RWPE2 (cell line): Measurements from ENCODE around the gene MOK.

Source experiments
- ATAC-seq: fragments of 200-7000 bp; cut with Tn5 transposase; 3 replicates; pipeline ENCODE4 v1.9.1; 2021; ENCODE audit warnings: low read depth
- DNase-seq: peaks from one replicate; pipeline ENCODE4 v3.0.0-alpha.2; 2020; ENCODE audit warnings: low spot score
- H3K27ac ChIP-seq: fragments of 450-650 bp; 2 replicates; pipeline ENCODE4 v1.5.1; 2017; ENCODE audit warnings: mild to moderate bottlenecking; ENCODE audit not compliant: poor library complexity, severe bottlenecking
- H3K27me3 ChIP-seq: fragments of 250-450 bp; sonication (Bioruptor Pico); 2 replicates; pipeline ENCODE4 v1.5.1; 2021; ENCODE audit warnings: mild to moderate bottlenecking, moderate library complexity; ENCODE audit not compliant: insufficient read depth, poor library complexity, severe bottlenecking
- H3K36me3 ChIP-seq: fragments of 250-450 bp; sonication (Bioruptor Pico); 2 replicates; pipeline ENCODE4 v1.5.1; 2020; ENCODE audit warnings: low read depth, mild to moderate bottlenecking, moderate library complexity
- H3K4me1 ChIP-seq: fragments of 250-450 bp; sonication (Bioruptor Pico); 2 replicates; pipeline ENCODE4 v1.5.1; 2021; ENCODE audit warnings: mild to moderate bottlenecking, moderate library complexity; ENCODE audit not compliant: insufficient read depth, poor library complexity, severe bottlenecking
- H3K4me3 ChIP-seq: fragments of 250-450 bp; sonication (Bioruptor Pico); 2 replicates; pipeline ENCODE4 v1.5.1; 2021; ENCODE audit warnings: mild to moderate bottlenecking, moderate library complexity; ENCODE audit not compliant: severe bottlenecking
- H3K9me3 ChIP-seq: fragments of 250-450 bp; sonication (Bioruptor Pico); 2 replicates; pipeline ENCODE4 v1.5.1; 2021; ENCODE audit warnings: mild to moderate bottlenecking, moderate library complexity; ENCODE audit not compliant: severe bottlenecking
- TF ChIP-seq, protein P1 (sequence below): fragments of 450-650 bp; IDR thresholded peaks from one replicate; pipeline ENCODE4 v1.5.1; 2017; ENCODE audit warnings: mild to moderate bottlenecking, moderate library complexity; ENCODE audit not compliant: poor library complexity, severe bottlenecking

Gene MOK

GRCh38 chr14:102279688-102280348 lies 25.1 kb downstream of the MOK start:
- H3K4me1 ChIP-seq = peaks cover 58% of the 10 kb centered on the region
- no peak overlapping the region for H3K4me3 ChIP-seq
- TF ChIP-seq, protein P1, sequence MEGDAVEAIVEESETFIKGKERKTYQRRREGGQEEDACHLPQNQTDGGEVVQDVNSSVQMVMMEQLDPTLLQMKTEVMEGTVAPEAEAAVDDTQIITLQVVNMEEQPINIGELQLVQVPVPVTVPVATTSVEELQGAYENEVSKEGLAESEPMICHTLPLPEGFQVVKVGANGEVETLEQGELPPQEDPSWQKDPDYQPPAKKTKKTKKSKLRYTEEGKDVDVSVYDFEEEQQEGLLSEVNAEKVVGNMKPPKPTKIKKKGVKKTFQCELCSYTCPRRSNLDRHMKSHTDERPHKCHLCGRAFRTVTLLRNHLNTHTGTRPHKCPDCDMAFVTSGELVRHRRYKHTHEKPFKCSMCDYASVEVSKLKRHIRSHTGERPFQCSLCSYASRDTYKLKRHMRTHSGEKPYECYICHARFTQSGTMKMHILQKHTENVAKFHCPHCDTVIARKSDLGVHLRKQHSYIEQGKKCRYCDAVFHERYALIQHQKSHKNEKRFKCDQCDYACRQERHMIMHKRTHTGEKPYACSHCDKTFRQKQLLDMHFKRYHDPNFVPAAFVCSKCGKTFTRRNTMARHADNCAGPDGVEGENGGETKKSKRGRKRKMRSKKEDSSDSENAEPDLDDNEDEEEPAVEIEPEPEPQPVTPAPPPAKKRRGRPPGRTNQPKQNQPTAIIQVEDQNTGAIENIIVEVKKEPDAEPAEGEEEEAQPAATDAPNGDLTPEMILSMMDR = no peak
- H3K9me3 ChIP-seq = no peaks in the 10 kb centered on the region
- ATAC-seq = peak; percentile 92
- peak overlapping the region; percentile 100 for H3K27ac ChIP-seq
- peaks cover 38% of the 10 kb centered on the region for H3K36me3 ChIP-seq
- H3K27me3 ChIP-seq = no peaks in the 10 kb centered on the region
- DNase-seq = peak; percentile 98

- Histone ChIP-seq H3K27me3 (no peaks in the 10 kb centered on the region), H3K36me3 (peaks cover 38% of the 10 kb centered on the region), H3K4me3 (no peak overlapping the region), H3K4me1 (peaks cover 58% of the 10 kb centered on the region), H3K9me3 (no peaks in the 10 kb centered on the region), H3K27ac (peak overlapping the region; percentile 100)
- TF ChIP-seq, protein P1 = no peak
- DNase-seq (no peak), ATAC-seq (no peak)
Measured at GRCh38 chr14:102279282-102279681, 25.7 kb downstream of the MOK start.

DNA sequence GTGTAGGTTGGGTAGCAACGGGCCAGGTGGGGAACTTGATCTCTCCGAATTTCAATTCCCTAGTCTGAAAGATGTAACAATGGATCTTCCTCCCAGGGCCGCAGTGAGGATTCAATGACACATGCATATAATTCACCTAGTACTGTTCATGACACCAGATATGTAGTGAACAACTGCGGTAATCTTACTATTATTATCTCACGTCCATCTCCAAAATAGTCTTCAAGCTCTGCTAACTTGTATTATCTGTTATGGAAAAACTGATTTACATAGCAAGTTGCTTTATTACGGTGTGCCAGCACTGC lies 26.4 kb downstream of the MOK start:
- Histone ChIP-seq H3K27ac (peak overlapping the region; percentile 100), H3K4me1 (peaks cover 54% of the 10 kb centered on the region), H3K9me3 (no peaks in the 10 kb centered on the region), H3K4me3 (no peak overlapping the region), H3K36me3 (peaks cover 38% of the 10 kb centered on the region), H3K27me3 (no peaks in the 10 kb centered on the region)
- DNase-seq = no peak
- TF ChIP-seq, protein P1 = no peak
- no peak for ATAC-seq

DNA sequence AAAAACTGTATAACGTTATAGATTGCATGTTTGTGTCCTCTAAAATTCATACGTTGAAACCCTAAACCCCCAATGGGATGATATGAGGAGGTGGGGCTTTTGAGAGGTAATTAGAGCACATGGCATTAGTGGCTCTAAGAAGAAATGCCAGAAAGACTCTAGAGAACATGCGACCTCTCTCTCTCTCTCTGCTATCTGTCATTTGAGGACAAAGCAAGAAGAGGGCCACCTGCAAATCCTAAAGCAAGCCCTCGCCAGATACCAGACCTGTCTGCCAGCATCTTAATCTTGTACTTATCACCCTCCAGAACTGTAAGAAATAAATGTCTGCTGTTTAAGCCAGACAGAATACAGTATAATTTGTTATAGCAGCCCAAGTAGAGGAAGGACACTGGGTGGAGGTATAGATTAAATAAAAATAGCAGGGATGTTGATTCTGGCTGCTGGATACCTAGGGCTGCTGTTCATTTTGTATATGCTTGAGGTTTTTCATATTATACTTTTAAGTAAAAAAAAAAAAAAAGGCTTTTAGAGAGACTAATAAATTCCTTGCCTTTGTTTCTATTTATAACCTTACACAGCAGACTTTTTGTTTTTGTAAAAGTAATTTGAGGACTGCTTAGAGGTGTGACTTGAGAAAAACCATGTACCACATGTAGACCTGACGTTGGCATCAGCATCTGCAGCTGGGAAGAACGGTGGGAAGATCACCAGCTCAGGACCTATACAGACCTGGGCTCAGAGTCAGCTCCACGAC lies 26.9 kb downstream of the MOK start:
- peak overlapping the region; percentile 100 for H3K27ac ChIP-seq
- H3K27me3 ChIP-seq = no peaks in the 10 kb centered on the region
- H3K4me1 ChIP-seq = peaks cover 49% of the 10 kb centered on the region
- TF ChIP-seq, protein P1 = no peak
- peaks cover 38% of the 10 kb centered on the region for H3K36me3 ChIP-seq
- DNase-seq = no peak
- no peak for ATAC-seq
- H3K4me3 ChIP-seq = no peak overlapping the region
- no peaks in the 10 kb centered on the region for H3K9me3 ChIP-seq

DNA sequence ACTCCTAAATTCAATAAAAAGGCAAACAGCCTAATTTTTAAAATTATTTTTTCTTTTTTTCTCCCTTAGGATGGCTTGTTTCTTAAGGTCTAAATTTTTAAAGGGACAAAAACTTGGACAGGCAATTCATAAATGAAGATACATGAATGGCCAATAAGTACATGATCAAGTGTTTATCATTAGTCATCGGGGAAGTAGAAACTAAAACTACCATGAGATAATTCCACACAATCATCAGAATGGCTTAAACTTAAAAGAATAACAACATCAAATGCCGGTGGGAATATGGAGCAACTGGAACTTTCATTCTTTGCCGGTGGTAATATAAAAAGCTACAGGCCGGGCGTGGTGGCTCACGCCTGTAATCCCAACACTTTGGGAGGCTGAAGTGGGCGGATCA lies 29.1 kb downstream of the MOK start:
- no peak overlapping the region for H3K4me3 ChIP-seq
- ATAC-seq (no peak), DNase-seq (no peak)
- peaks cover 23% of the 10 kb centered on the region for H3K36me3 ChIP-seq
- H3K9me3 ChIP-seq = no peaks in the 10 kb centered on the region
- H3K27ac ChIP-seq = peak overlapping the region; percentile 100
- no peaks in the 10 kb centered on the region for H3K27me3 ChIP-seq
- TF ChIP-seq, protein P1 = no peak
- H3K4me1 ChIP-seq = peaks cover 44% of the 10 kb centered on the region
